ENCODE data around the gene DEFB129. TPM values are rescaled to one million over a fixed set of nuclear protein-coding genes. Genes with fewer than 3 reads are reported as not detected.

The DEFB129 gene
- total and polyA plus RNA-seq, 9 of the 15 experiments (the other 6 are each of a cell fraction or from before 2014, with no cell fraction given) = not detected

- no peak for TF ChIP-seq ZMIZ1 (IDR thresholded peaks at IDR 0.05; ENCODE audit: low read depth in 2 of 2, low read length in 2 of 2)
- TF ChIP-seq IRF9 (tag; IDR thresholded peaks at IDR 0.05) = peak; percentile 70; the same call in 1 of the 2 replicates
- peak; percentile 84 for TF ChIP-seq SMAD4 (CRISPR knock-in tag; conservative IDR thresholded peaks at IDR 0.05)
- TF ChIP-seq DPF2 (IDR thresholded peaks at IDR 0.05) = peak; percentile 83
- no peak for TF ChIP-seq FOXJ3 (CRISPR knock-in tag; IDR thresholded peaks at IDR 0.05)
- no peak for TF ChIP-seq MCM5 (IDR thresholded peaks at IDR 0.05; ENCODE audit: low read depth)
- peak; percentile 64 for TF ChIP-seq NCOR1 (IDR thresholded peaks at IDR 0.05)
- TF ChIP-seq ZNF699 (CRISPR knock-in tag; IDR thresholded peaks at IDR 0.05; ENCODE audit: insufficient replicate concordance) = peak; percentile 64
- TF ChIP-seq NEUROD1 (IDR thresholded peaks at IDR 0.05; ENCODE audit: borderline replicate concordance, low read depth, low read length, partially characterized antibody) = peak; percentile 50
- TF ChIP-seq ZNF280B (CRISPR knock-in tag; IDR thresholded peaks at IDR 0.05) = no peak
- TF ChIP-seq MLLT1 (IDR thresholded peaks at IDR 0.05) = 0 out of 4 replicates have a peak, but pooled peaks of 1 of the 2 experiments have one; percentile 5
- 0 out of 2 replicates have a peak, but pooled peaks have one; percentile 39 for TF ChIP-seq PTRF (tag; IDR thresholded peaks at IDR 0.05)
- TF ChIP-seq ATF4 (CRISPR knock-in tag; IDR thresholded peaks at IDR 0.05) = 0 out of 2 replicates have a peak, but pooled peaks have one; percentile 13
- 0 out of 2 replicates have a peak, but pooled peaks have one; percentile 16 for TF ChIP-seq C11orf30 (IDR thresholded peaks at IDR 0.05; ENCODE audit: low read depth)
- TF ChIP-seq EHMT2 (IDR thresholded peaks at IDR 0.05) = peak; percentile 69; the same call in 1 of the 2 replicates
- peak; percentile 93 for TF ChIP-seq TFAP4 (CRISPR knock-in tag; IDR thresholded peaks at IDR 0.05; ENCODE audit: borderline replicate concordance)
- peak; percentile 74; the same call in 1 of the 2 replicates for TF ChIP-seq SMARCA4 (IDR thresholded peaks at IDR 0.05)
Observed at GRCh38 chr20:266596-267562, 39.8 kb downstream of the DEFB129 start (continued).

Measured in K562 (cell line).